Measurements from ENCODE around the gene LRRC4B.

The LRRC4B gene

GRCh38 chr19:50518091-50519005, 49.9 kb downstream of the LRRC4B start:
- no peak for DNase-seq

GRCh38 chr19:50517704-50518075, 50.5 kb downstream of the LRRC4B start:
- DNase-seq, result no peak

GRCh38 chr19:50516964-50517703, 51.1 kb downstream of the LRRC4B start:
- DNase-seq, result no peak

- DNase-seq, result no peak
These were observed 51.8 kb downstream of the LRRC4B start for GRCh38 chr19:50516456-50516855.

- no peak for DNase-seq
These were observed 53.1 kb downstream of the LRRC4B start for GRCh38 chr19:50515168-50515561.

- no peak for DNase-seq
These were observed 53.7 kb downstream of the LRRC4B start for GRCh38 chr19:50514346-50515167.

GRCh38 chr19:50513746-50514345, 54.4 kb downstream of the LRRC4B start, which contains the start of gene ASPDH:
Gene ASPDH, minus strand, starts transcription at chr19:50513913. Its CDS starts 90 bp downstream, at chr19:50513823.
- no peak for DNase-seq

- DNase-seq, result no peak
These were observed 55.1 kb downstream of the LRRC4B start for GRCh38 chr19:50512999-50513745.

GRCh38 chr19:50512112-50512998, 55.9 kb downstream of the LRRC4B start:
- no peak for DNase-seq

GRCh38 chr19:50511069-50511822, 57.0 kb downstream of the LRRC4B start, which contains the start of gene JOSD2:
Gene JOSD2, minus strand, starts transcription at chr19:50511191. Its CDS starts 760 bp downstream, at chr19:50510431.
- DNase-seq, result peak; percentile 100

GRCh38 chr19:50510700-50511068, 57.6 kb downstream of the LRRC4B start:
- DNase-seq, result no peak

GRCh38 chr19:50510121-50510670, 58.0 kb downstream of the LRRC4B start:
- DNase-seq, result no peak

- DNase-seq, result no peak
These were observed 58.9 kb downstream of the LRRC4B start for GRCh38 chr19:50509366-50509765.

GRCh38 chr19:50508843-50509190, 59.4 kb downstream of the LRRC4B start:
- no peak for DNase-seq

GRCh38 chr19:50507376-50507775, 60.9 kb downstream of the LRRC4B start:
- DNase-seq, result no peak

- DNase-seq, result no peak
These were observed 61.5 kb downstream of the LRRC4B start for GRCh38 chr19:50506700-50507099.

GRCh38 chr19:50505856-50506611, 62.2 kb downstream of the LRRC4B start:
- no peak for DNase-seq

GRCh38 chr19:50501568-50502475, 66.4 kb downstream of the LRRC4B start:
- no peak for DNase-seq

Measured in amniotic stem cell (primary cell).